Measurements from ENCODE around the gene SLC2A9.

SLC2A9 gene

GRCh38 chr4:9932771-9933170 is 88.5 kb downstream of the SLC2A9 start:
- H3K4me1 Mint-ChIP-seq (ENCODE audit: low read depth): no peaks in the 10 kb centered on the region
- DNase-seq: no peak
- H3K27ac Mint-ChIP-seq: no peak overlapping the region
- no peaks in the 10 kb centered on the region for H3K27me3 Mint-ChIP-seq
- no peaks in the 10 kb centered on the region for H3K9me3 Mint-ChIP-seq
- no peak overlapping the region for H3K4me3 Mint-ChIP-seq
- H3K36me3 Mint-ChIP-seq (ENCODE audit: low read depth): no peaks in the 10 kb centered on the region

- H3K27ac Mint-ChIP-seq: no peak overlapping the region
- H3K9me3 Mint-ChIP-seq: no peaks in the 10 kb centered on the region
- H3K4me1 Mint-ChIP-seq (ENCODE audit: low read depth): no peaks in the 10 kb centered on the region
- H3K36me3 Mint-ChIP-seq (ENCODE audit: low read depth): no peaks in the 10 kb centered on the region
- DNase-seq: no peak
- H3K27me3 Mint-ChIP-seq: no peaks in the 10 kb centered on the region
- no peak overlapping the region for H3K4me3 Mint-ChIP-seq
Measured at GRCh38 chr4:9931146-9931545, 90.2 kb downstream of the SLC2A9 start.

DNA sequence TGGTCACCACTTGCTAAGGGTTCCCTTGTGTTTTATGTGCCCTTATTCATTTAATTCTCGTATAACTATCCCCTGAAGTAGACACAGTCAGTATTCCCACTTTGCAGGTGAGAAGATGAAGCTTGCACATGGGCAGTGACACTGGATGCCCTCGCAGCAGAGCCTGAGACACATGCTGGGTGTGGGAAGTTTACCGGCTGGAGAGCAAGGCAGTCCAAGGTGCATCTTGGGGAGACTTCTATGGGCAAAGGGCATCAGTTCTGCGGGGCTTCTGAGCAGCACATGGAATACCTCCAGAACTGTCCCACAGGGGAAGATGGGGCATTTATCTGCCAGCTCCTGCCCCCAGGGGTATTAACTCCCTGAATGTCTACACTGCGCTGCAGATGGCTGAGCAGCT is 92.2 kb downstream of the SLC2A9 start:
- Mint-ChIP-seq H3K27me3 (no peaks in the 10 kb centered on the region), H3K4me3 (no peak overlapping the region), H3K4me1 (ENCODE audit: low read depth) (no peaks in the 10 kb centered on the region), H3K36me3 (ENCODE audit: low read depth) (no peaks in the 10 kb centered on the region), H3K27ac (no peak overlapping the region), H3K9me3 (no peaks in the 10 kb centered on the region)
- no peak for DNase-seq

DNA sequence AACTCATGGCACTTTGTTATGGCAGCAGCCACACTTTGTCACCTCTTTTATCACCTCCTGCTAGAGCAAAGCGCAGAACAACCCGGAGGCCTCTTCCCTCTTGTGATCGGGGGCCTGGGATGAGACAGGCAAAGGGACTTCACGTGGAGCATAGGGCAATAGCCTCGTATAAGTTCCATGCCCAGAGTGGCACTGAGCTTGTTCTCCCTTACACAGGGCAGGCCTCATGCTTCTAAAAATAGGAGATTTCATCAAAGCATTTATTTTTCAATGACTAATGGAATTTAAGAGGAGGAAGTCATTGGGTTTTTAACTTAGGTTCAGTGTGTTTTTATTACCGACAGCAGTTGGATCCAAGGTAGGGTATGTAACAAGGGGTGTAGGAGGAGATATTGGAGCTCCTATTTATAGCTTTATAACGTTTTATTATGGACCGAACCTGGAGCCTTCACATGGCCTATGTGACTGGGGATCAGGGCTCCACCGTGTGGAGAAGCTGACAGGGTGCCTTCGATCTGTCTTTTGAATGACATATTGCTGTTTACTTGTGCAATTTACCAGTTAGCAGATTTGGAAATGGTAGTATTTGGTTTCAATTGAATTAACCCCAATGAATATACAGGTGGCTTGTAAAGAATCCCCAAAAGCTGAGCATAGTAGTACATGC is 93.8 kb downstream of the SLC2A9 start:
- H3K27ac Mint-ChIP-seq: no peak overlapping the region

DNA sequence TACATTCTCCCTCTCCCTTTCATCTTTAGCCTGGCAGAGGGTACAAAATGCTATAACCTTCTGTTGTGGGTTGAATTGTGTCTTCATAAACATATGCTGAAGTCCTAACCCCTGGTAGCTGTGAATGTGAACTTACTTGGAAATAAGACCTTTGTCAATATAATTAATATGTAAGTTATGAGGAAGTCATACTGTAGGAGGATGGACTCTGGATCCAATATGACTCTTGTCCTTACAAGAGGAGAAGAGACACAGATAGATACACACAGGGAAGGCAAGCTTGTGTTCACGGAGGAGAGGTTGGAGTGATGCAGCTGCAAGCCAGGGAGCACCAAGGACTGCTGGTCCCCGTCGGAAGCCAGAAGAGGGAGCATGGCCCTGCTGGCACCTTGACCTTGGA is 94.7 kb downstream of the SLC2A9 start:
- Mint-ChIP-seq H3K27me3 (no peaks in the 10 kb centered on the region), H3K36me3 (ENCODE audit: low read depth) (no peaks in the 10 kb centered on the region), H3K9me3 (no peaks in the 10 kb centered on the region), H3K4me1 (ENCODE audit: low read depth) (no peaks in the 10 kb centered on the region), H3K4me3 (no peak overlapping the region), H3K27ac (no peak overlapping the region)
- DNase-seq: no peak

More for the DNA sequence above, 93.8 kb downstream of the SLC2A9 start:
- H3K36me3 Mint-ChIP-seq (ENCODE audit: low read depth): no peaks in the 10 kb centered on the region
- H3K4me1 Mint-ChIP-seq (ENCODE audit: low read depth): no peaks in the 10 kb centered on the region
- no peaks in the 10 kb centered on the region for H3K9me3 Mint-ChIP-seq
- no peak for DNase-seq
- H3K27me3 Mint-ChIP-seq: no peaks in the 10 kb centered on the region
- H3K4me3 Mint-ChIP-seq: no peak overlapping the region

DNA sequence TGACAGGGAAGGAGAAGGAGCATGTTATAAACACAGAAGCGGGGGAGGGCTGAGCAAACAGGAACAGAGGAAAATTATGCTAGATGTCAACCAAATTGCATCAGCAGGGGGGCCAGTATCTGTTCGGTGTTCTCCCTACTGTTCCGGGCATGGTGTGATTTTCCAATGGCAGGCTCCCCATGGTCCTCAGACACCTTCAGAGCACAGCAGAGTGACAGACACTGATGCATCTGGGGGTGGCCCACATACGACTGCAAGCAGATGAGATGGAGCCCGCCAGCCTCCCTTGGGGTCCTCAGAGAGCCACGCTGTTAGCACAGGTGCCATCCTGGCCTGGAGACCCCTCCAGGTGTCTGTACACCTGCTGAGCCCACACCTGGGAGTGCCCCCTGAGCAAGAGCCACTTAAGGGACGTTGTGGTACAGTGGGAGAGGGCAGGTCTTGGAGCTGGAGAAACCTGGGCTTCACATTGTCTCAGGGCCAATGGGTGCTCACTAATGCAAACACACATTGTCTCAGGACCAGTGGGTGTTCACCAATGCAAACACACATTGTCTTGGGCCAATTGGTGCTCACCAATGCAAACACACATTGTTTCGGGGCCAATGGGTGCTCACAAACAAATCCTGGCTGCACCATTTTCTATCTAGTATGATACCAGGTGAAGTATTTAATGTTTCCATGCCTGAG is 95.4 kb downstream of the SLC2A9 start:
- H3K36me3 Mint-ChIP-seq (ENCODE audit: low read depth): no peaks in the 10 kb centered on the region
- H3K9me3 Mint-ChIP-seq: no peaks in the 10 kb centered on the region
- H3K4me1 Mint-ChIP-seq (ENCODE audit: low read depth): no peaks in the 10 kb centered on the region
- DNase-seq: no peak
- no peak overlapping the region for H3K27ac Mint-ChIP-seq
- no peak overlapping the region for H3K4me3 Mint-ChIP-seq
- H3K27me3 Mint-ChIP-seq: no peaks in the 10 kb centered on the region

DNA sequence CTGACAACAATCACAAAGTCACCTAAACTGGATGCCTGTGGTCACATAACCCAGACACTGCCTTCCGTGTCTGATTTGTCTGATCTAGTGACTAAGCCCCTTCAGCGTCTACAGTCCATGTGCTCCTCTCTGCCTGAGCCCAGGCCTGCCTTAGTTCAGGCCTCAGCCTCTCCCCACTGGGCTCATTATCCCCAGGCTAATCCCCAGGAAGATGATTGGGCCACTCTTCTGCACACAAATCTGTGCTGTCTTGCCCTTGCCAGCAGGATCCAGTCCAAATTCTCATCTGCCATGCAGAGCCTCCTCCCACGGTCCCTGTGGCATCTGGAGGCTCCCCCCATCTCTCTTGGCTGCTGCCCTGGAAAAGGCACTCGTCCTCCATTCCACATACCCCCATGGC is 96.5 kb downstream of the SLC2A9 start:
- no peak overlapping the region for H3K4me3 Mint-ChIP-seq
- H3K27me3 Mint-ChIP-seq: no peaks in the 10 kb centered on the region
- H3K4me1 Mint-ChIP-seq (ENCODE audit: low read depth): no peaks in the 10 kb centered on the region
- no peak for DNase-seq
- H3K27ac Mint-ChIP-seq: no peak overlapping the region
- H3K9me3 Mint-ChIP-seq: no peaks in the 10 kb centered on the region
- H3K36me3 Mint-ChIP-seq (ENCODE audit: low read depth): no peaks in the 10 kb centered on the region

GRCh38 chr4:9923195-9923812 is 98.0 kb downstream of the SLC2A9 start:
- H3K9me3 Mint-ChIP-seq: no peaks in the 10 kb centered on the region
- H3K4me3 Mint-ChIP-seq: no peak overlapping the region
- H3K4me1 Mint-ChIP-seq (ENCODE audit: low read depth): no peaks in the 10 kb centered on the region
- no peaks in the 10 kb centered on the region for H3K36me3 Mint-ChIP-seq (ENCODE audit: low read depth)
- H3K27me3 Mint-ChIP-seq: no peaks in the 10 kb centered on the region
- no peak overlapping the region for H3K27ac Mint-ChIP-seq
- DNase-seq: no peak

DNA sequence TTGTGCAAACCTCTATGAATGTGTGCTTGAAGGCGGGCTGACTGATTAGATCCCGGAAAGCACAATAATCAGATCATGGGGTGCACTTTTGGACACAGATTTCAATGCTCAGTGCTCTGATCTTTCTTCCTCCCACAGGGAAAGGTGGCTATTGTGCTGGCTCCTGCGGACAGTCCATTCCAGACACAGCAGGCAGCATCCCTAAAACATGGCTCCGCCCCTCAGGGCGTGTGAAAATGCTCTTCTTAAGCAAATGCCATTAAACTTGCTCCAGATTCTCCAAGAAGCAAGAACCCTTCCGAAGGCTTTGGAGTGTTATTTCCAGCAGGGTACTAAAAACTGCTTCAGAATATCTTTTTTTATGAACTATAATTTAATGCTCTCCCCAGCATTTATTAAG is 100.0 kb downstream of the SLC2A9 start:
- Mint-ChIP-seq H3K9me3 (no peaks in the 10 kb centered on the region), H3K4me3 (no peak overlapping the region), H3K27me3 (no peaks in the 10 kb centered on the region), H3K4me1 (ENCODE audit: low read depth) (no peaks in the 10 kb centered on the region), H3K27ac (no peak overlapping the region), H3K36me3 (ENCODE audit: low read depth) (no peaks in the 10 kb centered on the region)
- DNase-seq: no peak

DNA sequence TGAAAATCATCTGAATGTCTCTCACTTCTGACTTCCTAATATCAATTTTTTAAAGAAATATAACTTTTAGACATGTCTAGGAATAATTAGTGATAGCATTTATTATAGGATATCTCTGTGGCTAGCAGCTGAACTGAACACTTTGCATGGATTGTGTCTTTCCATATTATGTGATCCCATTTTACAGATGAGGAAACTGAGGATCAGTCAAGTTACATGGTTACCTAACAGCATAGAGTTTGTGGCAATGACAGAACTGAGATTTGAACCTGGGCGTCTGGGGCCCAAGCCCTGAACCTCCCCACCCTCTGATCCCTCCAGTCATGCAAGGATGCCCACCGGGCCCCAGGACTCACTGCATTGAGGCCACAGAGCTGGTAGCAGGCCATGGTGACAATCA is 101.3 kb downstream of the SLC2A9 start:
- DNase-seq: no peak
- no peaks in the 10 kb centered on the region for H3K4me1 Mint-ChIP-seq (ENCODE audit: low read depth)
- no peak overlapping the region for H3K27ac Mint-ChIP-seq
- no peaks in the 10 kb centered on the region for H3K36me3 Mint-ChIP-seq (ENCODE audit: low read depth)
- no peak overlapping the region for H3K4me3 Mint-ChIP-seq
- H3K9me3 Mint-ChIP-seq: no peaks in the 10 kb centered on the region
- no peaks in the 10 kb centered on the region for H3K27me3 Mint-ChIP-seq

GRCh38 chr4:9919047-9919446 is 102.2 kb downstream of the SLC2A9 start:
- H3K36me3 Mint-ChIP-seq (ENCODE audit: low read depth): no peaks in the 10 kb centered on the region

GRCh38 chr4:9918484-9918883 is 102.8 kb downstream of the SLC2A9 start:
- no peaks in the 10 kb centered on the region for H3K27me3 Mint-ChIP-seq
- no peak overlapping the region for H3K27ac Mint-ChIP-seq
- H3K36me3 Mint-ChIP-seq (ENCODE audit: low read depth): no peaks in the 10 kb centered on the region
- H3K4me1 Mint-ChIP-seq (ENCODE audit: low read depth): no peaks in the 10 kb centered on the region
- no peaks in the 10 kb centered on the region for H3K9me3 Mint-ChIP-seq
- DNase-seq: no peak
- no peak overlapping the region for H3K4me3 Mint-ChIP-seq

More at GRCh38 chr4:9919047-9919446, 102.2 kb downstream of the SLC2A9 start:
- Mint-ChIP-seq H3K4me1 (ENCODE audit: low read depth) (no peaks in the 10 kb centered on the region), H3K27me3 (no peaks in the 10 kb centered on the region), H3K27ac (no peak overlapping the region), H3K4me3 (no peak overlapping the region), H3K9me3 (no peaks in the 10 kb centered on the region)
- DNase-seq: no peak

GRCh38 chr4:9916937-9917336 is 104.4 kb downstream of the SLC2A9 start:
- no peak for DNase-seq
- Mint-ChIP-seq H3K36me3 (ENCODE audit: low read depth) (no peaks in the 10 kb centered on the region), H3K9me3 (no peaks in the 10 kb centered on the region), H3K27ac (no peak overlapping the region), H3K27me3 (no peaks in the 10 kb centered on the region), H3K4me1 (ENCODE audit: low read depth) (no peaks in the 10 kb centered on the region), H3K4me3 (no peak overlapping the region)

GRCh38 chr4:9916346-9916745 is 105.0 kb downstream of the SLC2A9 start:
- DNase-seq: no peak
- no peak overlapping the region for H3K4me3 Mint-ChIP-seq
- H3K4me1 Mint-ChIP-seq (ENCODE audit: low read depth): no peaks in the 10 kb centered on the region
- H3K9me3 Mint-ChIP-seq: no peaks in the 10 kb centered on the region
- no peaks in the 10 kb centered on the region for H3K36me3 Mint-ChIP-seq (ENCODE audit: low read depth)
- H3K27me3 Mint-ChIP-seq: no peaks in the 10 kb centered on the region
- no peak overlapping the region for H3K27ac Mint-ChIP-seq

- no peak for DNase-seq
- H3K9me3 Mint-ChIP-seq: no peaks in the 10 kb centered on the region
- no peak overlapping the region for H3K4me3 Mint-ChIP-seq
- H3K27ac Mint-ChIP-seq: no peak overlapping the region
- H3K27me3 Mint-ChIP-seq: no peaks in the 10 kb centered on the region
- H3K4me1 Mint-ChIP-seq (ENCODE audit: low read depth): no peaks in the 10 kb centered on the region
- H3K36me3 Mint-ChIP-seq (ENCODE audit: low read depth): no peaks in the 10 kb centered on the region
Measured at GRCh38 chr4:9913846-9914245, 107.5 kb downstream of the SLC2A9 start.

Data from activated T-cell treated with anti-CD3 and anti-CD28 coated beads, Interleukin-2, amount 50 U/mL, for 24 hours (primary cell).